Measurements from ENCODE around the gene ZNF17.
A peak's percentile ranks its signal among the peaks of the same experiment; 100 is the strongest.
"Not testable (repeated sequence)": the region's sequence is repeated elsewhere in the genome, so short reads cannot be mapped to it uniquely, and the experiment has no call there.

Gene ZNF17

DNA sequence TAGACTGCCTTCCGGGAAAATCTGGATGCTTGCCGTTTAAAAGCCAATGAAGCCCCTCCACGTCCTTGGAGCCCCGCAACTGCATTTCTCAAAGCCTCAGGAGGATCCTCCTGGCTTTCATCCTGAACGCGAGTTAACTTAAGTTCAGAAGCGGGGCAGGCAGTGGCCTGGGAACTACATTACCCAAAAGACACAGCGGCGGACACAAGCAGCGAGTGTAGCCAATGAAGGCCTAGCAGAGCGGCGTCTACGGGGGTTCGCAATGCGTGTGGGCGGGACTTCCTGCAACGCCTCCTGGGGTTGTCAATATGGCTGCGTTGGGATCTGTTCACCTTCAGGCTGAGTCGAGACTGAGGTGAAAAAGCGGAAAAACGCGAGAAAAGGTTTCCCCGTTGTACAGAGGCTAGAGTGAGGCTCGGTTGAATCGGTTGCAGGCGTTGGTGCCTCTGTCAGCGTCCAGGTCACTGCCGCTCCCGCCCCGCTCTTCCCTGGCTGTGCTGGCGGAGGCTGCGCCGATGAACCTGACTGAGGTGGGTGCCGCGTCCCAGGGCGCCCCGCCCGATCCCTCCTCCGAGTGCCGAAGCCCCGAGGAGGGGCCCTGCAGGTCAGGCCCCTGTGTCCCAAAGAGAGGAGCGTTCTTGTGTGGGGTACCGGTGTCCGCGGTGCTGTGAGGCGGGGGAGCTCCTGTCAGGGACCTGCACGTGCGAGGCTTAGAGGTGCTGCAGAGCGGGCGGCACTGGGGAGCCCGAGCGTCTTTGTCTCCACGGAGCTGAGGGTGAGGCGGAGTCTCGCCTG, at the start of gene ZNF17:
Gene ZNF17, plus strand, starts transcription at position 285 of the 795 bp plus-strand sequence. CDS start 2,455 bp downstream, outside the sequence.
- DNase-seq = peak; percentile 92 to 93

DNA sequence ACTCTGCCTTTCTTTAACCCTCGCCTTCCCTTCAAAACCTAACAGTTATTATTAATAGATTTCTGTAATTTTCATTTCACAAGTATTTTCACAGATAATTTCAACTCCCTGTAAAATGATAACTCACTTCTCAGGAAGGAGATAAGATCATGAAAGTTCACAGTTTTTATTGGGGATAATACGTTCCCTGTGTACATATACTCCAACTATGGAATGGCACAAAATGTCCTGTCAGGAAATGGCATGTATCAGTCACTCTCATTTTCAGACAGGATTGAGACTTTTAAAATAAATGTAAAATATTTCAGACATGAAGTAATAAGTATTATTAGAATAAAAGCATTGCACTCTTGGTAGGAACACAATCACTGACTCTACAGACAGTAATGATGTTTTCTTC, 48.5 kb upstream of the ZNF17 start:
- no peak for DNase-seq

DNA sequence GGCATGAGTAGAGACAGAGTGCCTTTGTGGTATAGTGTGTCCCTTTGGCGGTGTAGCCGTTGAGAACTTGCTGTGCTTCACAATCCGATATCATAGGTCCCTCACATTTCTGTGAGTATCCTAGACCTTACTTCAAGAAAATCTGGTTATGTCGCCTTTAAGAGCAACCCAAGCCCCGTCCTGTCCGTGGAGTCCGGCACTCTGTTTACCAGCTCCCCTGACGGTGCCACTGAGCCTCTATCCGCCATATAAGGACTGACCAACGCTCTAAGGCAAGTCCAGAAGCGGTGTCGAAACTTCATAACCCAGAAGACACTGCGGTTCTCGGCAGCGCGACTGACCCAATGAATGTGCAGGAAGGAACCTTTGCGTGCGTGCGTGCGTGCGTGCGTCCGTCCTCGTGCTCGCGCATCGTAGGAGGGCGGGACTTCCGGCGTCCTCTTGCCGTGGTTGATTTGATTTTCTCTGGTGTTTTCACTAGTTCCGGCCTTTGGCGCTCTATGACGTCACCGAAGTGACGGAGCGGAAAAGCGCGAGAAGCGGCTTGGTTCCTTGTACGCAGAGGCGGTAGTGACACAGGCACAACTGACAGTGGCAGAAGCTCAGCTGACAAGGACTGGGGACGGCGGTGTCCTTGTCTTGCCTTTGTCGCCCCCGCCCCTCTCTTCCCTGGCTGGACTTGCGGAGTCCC, 47.8 kb upstream of the ZNF17 start, which contains the start of the genes TRAPPC2B and ZNF547:
Gene TRAPPC2B, plus strand, starts transcription at position 555 of the 691 bp plus-strand sequence. CDS start 1,283 bp downstream, outside the sequence.
Gene ZNF547, plus strand, starts transcription at position 555 of the 691 bp plus-strand sequence. CDS start 5,005 bp downstream, outside the sequence.
- peak; percentile 97 to 99 for DNase-seq

DNA sequence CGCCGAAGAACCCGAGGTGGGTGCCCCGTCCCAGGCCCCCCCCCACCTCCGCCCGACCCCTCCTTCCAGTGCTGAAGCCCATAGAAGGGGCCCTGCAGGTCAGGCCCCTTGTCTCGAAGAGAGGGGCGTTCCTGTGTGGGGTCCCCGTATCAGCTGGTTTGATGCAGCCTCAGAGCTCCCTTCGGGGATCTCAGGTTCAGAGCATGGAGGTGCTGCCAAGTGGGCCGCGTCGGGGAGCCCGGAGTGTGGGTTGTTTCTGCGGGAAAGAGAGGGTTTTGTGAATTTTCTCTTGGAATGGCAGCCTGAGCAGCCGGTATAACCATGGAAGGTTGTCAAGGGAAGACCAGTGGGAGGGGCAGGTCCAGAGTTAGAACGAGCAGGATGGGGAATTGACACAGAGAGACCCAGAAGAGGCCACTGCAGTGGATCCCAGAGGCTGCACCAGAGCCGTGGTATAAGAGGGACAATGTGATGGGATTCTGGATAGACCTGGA, 47.2 kb upstream of the ZNF17 start:
- DNase-seq = peak in 1 of 2 donors; percentile 3

DNA sequence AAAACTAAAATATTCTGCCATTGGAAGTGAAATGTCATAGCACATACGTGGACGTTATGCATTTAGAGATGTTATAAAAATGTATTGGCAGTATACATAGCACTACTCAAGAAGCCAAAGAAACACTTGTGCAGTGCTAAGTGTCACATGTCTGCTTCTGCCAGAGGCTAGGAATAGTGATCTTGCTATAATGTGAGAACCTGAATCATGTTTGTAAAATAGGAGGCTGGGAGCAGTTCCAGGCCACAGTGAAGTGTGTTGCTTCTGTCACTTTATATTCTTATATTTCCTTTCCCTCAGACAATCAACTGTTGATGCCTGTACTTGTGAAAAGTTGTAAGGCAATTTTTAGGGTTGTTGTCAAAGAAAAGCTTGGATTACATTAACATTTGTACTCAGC, 44.2 kb upstream of the ZNF17 start:
- DNase-seq = no peak

DNA sequence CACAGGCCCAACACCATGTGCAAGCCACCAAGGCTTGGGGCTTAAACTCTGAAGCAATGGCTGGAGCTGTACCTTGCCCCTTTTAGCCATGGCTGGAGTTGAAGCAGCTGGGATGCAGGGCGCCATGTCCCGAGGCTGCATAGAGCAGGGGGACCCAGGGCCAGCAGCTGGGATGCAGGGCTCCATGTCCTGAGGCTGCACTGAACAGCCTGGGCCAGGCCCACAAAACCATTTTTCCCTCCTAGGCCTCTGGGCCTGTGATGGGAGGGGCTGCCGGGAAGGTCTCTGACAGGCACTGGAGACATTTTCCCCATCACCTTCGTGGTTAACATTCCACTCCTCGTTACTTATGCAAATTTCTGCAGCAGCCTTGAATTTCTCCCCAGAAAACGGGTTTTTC, 36.8 kb upstream of the ZNF17 start:
- no peak for DNase-seq

DNA sequence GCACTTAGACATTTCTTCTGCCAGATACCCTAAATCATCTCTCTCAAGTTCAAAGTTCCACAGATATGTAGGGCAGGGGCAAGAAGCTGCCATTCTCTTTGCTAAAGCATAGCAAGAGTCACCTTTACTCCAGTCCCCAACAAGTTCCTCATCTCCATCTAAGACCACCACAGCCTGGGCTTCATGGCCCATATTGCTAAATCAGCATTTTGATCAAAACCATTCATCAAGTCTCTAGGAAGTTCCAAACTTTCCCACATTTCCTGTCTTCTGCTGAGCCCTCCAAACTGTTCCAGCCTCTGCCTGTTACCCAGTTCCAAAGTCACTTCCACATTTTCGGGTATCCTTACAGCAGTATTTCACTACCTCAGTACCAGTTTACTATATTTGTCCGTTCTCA, 36.3 kb upstream of the ZNF17 start:
- DNase-seq = not testable (repeated sequence)

DNA sequence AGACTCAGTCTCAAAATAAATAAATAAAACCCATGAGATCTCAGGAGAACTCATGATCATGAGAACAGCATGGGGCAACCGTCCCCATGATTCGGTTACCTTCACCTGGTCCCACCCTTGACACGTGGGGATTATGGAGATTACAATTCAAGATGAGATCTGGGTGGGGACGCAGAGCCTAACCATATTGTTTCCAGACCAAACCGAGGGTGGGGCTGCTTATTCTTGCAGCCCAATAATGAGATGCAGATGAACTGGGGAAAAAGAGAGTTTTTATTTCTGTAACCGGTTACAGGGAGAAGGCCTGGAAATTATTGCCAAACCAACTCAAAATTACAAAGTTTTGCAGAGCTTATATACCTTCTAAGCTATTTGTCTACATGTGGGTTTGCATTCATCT, 34.8 kb upstream of the ZNF17 start:
- no peak for DNase-seq

DNA sequence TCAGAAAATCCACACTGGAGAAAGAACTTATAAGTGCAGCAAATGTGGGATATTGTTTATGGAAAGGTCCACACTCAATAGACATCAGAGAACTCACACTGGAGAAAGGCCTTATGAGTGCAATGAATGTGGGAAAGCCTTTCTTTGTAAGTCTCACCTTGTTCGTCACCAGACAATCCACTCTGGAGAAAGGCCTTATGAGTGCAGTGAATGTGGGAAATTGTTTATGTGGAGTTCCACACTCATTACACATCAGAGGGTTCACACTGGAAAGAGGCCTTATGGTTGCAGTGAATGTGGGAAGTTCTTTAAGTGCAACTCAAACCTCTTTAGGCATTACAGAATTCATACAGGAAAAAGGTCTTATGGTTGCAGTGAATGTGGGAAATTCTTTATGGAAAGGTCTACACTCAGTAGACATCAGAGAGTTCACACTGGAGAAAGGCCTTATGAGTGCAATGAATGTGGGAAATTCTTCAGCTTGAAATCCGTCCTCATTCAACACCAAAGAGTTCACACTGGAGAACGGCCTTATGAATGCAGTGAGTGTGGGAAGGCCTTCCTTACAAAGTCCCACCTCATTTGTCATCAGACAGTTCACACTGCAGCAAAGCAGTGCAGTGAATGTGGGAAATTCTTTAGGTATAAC, 33.3 kb upstream of the ZNF17 start:
- no peak for DNase-seq

DNA sequence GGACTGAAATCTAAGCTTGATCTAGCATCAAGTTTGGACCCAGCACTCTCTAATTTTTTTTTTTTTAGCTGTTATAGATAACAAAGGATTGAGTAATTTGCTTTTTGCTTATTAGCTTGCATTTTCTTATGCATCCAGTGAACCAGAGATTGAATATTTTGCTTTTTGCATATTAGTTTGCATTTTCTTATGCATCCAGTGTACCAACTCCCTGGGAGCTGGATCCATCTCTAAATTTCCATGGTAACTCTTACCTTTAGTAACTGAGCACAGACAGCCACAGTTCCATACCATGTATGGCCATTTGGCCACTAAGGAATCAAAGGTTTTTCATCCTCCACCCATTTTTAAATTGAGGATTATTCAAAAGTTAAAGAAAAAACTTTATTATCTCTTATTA, 30.0 kb upstream of the ZNF17 start:
- DNase-seq = no peak

DNA sequence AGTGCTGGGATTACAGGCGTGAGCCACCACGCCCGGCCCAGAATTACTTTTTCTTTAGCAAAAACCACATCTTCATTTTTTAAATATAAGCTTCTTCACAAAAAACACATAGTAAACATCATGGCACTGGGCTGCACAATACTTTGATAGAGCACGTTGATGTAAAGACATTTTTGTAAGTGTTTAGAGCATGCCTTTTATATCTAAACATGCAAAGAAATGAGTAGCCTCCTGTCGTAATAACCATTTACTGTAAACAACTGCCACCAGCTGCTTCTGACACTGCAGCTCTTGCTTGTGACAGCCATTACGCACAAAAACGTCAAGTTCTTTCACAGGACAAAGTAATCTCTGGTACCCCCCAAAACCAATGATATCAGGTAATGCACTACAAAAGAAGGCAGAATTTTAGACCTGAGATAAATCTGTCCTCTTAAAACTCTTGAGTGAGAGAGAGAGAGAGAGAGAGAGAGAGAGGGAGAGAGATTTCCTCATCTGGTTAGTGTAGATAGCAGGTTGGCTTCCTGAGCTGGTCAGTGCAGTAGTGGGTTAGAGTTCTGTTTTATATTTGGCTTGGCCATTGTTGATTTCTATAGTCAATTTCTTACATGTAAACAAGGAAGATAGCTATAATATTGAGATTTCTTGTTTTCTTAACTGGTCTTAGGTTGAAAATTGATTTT, 28.0 kb upstream of the ZNF17 start:
- no peak for DNase-seq

DNA sequence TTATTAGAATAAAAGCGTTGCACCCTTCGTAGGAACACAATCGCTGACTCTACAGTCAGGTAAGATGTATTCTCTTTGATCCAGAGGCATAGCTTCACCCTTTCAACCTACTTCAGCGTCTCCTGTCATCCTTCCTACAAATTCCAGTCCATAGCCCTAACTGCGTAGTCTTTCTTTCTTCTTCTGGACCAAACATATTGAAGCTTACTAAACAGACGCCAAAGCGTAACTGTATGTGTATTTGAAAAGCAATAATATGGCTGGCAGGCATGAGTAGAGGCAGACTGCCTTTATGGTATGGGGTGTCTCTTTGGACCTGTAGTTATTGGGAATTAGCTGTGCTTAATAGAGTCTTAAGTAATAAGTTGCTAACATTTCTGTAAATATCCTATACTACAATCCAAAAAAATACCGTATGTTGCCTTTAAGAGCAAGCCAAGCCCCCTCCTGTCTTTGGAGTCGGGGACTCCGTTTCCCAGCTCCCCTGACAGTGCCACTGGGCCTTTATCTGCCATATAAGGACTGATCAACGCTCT, 21.7 kb upstream of the ZNF17 start:
- no peak for DNase-seq

DNA sequence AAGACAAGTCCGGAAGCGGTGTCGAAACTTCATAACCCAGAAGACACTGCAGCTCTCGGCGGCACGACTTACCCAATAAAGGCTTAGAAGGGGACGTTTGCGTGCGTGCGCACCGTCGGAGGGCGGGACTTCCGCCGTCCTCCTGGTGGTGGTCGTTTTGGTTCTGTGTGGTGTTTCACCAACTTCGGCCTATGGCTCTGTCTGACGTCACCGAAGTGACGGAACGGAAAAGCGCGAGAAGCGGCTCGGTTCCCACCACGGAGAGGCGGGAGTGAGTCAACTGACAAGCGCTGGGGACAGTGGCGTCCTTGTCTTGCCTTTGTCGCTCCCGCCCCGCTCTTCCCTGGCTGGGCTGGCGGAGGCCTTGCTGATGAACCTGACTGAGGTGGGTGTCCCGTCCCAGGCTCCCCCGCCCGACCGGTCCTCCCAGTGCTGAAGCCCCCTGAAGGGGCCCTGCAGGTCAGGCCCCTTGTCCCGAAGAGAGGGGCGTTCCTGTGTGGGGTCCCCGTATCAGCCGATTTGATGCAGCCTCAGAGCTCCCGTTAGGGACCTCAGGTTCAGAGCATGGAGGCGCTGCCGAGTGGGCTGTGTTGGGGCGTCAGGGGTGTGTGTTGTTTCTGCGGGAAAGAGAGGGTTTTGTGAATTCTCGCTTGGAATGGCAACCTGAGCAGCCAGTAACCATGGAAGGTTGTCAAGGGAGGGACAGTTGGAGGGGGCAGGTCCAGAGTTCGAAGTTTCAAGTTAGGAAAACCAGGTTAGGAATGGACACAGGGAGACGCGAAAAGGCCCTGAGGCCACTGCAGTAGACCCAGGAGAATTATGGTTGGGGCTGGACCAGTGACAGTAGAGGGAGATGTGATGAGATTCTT, 21.0 kb upstream of the ZNF17 start, which contains the start of gene ZNF548:
Gene ZNF548, plus strand, starts transcription at position 125 of the 869 bp plus-strand sequence. Its CDS starts 246 bp downstream, at position 371.
- peak; percentile 94 to 95 for DNase-seq

DNA sequence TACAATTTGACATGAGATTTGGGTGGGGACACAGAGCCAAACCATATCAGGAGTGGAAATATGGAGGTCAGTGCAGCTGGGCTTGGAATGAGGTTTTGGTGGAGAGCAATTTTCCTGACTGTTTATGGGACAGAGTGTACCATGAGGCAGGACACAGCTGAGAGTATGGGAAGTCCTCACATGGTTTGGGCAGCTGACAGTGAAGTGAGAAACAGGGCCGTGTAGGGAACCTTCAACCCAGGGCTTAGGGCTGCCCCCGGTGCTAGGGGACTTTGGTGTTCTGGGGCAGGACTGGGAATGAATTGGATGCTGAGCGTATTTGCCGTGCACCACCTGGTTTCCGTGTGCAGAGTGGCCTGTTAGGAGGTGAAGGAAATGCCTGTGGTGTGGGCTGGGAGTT, 15.3 kb upstream of the ZNF17 start:
- DNase-seq = no peak

DNA sequence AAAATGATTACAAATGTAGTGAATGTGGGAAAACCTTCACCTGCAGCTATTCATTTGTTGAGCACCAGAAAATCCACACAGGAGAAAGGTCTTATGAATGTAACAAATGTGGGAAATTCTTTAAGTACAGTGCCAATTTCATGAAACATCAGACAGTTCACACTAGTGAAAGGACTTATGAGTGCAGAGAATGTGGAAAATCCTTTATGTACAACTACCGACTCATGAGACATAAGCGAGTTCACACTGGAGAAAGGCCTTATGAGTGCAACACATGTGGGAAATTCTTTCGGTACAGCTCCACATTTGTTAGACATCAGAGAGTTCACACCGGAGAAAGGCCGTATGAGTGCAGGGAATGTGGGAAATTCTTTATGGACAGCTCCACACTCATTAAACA, 12.1 kb upstream of the ZNF17 start:
- no peak for DNase-seq

DNA sequence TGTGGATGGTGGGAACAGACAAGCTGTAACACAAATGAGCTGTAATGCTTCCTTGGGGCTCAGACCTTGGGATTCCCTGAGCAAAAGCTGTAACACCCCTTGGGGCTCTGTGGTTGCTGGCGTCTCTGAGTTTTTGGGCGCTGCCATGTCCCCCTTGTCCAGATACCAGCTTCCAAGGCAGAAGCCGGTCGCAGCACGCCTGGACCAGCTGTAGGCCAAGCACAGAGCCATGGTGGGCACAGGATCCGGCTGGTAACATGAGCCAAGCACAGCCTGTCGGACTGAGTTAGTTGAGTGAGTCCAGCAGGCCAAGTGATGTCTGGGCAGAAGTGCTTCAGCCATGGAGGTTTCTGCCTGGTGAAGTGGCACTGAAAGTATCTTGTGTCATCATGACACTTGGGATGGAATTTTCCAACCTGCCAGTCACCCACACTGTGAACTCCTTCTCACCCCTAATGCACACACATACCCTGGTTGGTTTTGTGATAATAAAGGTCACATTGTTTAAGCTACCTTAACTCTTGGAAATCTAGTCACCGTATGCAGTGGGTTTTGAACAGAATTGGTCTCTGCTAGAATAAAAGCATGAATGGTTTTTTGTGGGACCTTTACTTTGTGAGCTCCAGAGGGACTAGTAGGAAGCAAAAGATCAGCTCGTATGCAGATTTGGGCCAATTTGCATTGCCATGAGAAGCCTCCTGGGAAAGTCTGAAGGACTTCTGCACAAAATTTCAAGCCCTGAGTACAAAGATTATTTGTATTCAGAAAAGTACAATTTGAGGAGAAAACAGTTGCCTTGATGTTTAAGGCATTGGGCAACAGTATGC, 7.0 kb upstream of the ZNF17 start:
- no peak for DNase-seq

DNA sequence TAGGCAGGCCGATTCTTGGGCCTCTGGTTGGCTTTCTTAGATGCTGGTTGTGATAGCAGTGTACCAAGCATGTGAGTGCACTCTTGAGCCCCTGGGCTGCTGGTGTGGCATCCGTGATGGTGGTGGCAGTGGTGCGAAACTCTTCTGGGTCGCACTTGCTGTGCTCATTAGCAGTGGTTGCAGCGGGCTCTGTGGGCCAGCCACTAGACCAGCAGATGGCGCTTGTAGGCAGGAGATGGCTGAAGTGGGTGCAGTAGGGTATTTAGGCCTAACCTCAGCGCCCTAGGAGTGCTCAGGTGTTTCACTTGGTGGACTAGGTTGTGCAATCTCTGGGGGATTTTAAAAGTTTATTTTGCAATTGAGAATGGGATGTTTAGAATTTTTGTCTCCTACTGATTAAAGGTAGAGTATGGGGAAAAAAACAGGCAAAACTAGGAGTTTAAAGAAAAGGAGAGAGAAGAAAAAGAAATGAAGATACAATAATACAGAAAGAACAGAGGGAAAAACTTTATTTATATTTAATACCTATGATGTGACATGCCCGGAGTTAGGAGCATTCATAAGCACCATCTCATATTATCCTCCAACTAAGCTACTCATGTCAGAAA, 4.3 kb upstream of the ZNF17 start:
- peak; percentile 67 to 74 for DNase-seq

DNA sequence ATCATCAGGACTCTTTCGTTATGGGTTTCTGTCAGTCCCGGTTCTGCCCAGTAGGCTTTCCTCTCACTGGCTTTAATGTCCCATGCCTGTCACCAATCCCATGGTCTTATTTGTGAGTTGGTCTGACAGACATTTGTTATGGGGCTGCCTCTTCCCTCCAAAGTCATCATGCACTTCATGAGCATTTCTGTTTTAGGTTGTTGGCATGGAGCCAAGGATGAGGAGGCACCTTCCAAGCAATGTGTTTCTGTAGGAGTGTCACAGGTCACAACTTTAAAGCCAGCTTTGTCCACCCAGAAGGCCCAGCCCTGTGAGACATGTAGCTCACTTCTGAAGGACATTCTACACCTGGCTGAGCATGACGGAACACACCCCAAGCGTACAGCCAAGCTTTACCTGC, 8.5 kb downstream of the ZNF17 start:
- DNase-seq = no peak

DNA sequence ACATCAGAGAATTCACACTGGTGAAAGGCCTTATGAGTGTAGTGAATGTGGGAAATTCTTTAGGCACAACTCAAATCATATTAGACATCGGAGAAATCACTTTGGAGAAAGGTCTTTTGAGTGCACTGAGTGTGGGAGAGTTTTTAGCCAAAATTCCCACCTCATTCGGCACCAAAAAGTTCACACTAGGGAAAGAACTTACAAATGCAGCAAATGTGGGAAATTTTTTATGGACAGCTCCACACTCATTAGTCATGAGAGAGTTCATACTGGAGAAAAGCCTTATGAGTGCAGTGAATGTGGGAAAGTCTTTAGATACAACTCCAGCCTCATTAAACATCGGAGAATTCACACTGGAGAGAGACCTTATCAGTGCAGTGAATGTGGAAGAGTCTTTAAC, 10.1 kb downstream of the ZNF17 start:
- no peak for DNase-seq

All from activated CD4-positive, alpha-beta T cell treated with anti-CD3 and anti-CD28 coated beads for 4 hours (primary cell).